ENCODE measurements around the gene TMEM88.
"Not testable (repeated sequence)": the region's sequence is repeated elsewhere in the genome, so short reads cannot be mapped to it uniquely, and the experiment has no call there.

The TMEM88 gene, protein sequence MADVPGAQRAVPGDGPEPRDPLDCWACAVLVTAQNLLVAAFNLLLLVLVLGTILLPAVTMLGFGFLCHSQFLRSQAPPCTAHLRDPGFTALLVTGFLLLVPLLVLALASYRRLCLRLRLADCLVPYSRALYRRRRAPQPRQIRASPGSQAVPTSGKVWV

DNA sequence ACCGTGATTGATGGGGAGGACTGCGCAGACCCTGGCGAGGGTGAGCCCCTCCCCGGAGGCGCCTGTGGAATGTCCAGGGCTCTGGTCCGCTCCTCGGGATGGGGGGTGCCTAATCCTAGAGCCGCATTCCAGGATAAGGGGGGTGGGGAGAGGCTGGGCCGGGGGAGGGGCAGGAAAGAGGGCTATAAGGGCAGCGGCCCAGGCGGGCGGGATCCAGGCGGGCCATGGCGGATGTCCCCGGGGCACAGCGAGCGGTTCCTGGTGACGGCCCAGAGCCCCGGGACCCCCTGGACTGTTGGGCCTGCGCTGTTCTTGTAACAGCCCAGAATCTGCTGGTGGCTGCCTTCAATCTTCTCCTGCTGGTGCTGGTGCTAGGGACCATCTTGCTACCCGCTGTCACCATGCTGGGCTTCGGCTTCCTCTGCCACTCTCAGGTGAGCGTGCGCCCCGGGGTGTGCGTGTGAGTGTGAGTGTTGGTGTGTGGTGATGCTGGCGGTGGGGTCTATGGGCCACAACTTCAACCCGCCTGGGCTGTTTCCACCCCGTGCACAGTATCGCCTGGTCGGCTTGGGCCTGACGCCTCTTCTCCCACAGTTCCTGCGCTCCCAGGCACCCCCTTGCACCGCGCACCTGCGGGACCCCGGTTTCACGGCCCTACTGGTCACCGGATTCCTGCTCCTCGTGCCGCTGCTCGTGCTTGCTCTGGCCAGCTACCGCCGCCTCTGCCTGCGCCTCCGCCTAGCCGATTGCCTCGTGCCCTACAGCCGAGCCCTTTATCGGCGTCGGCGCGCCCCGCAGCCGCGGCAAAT lies at the start of gene TMEM88:
TSS of gene TMEM88 (plus strand) at position 216 of the 809 bp plus-strand sequence. CDS start at position 225, 9 bp downstream.
- DNase-seq (ENCODE audit: low read depth in 2 of 2, low spot score in 1 of 2) = no peak

DNA sequence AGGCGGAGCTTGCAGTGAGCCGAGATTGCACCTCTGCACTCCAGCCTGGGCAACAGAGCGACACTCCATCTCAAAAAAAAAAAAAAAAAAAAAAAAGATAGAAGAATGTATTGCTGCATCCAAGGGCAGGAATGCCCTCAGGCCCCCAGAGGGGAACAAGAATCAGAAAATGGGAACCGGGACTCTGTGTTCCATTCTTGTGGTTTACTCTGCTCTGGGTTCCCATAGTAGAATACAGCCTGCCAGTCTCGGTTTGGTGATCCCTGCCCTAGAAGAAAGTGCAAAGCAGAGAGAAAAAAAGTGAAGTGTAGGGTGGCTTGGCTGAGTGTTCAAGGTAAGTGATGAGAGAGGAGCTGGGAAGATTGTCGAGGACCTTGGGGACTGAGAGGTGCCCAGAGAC lies 48.3 kb upstream of the TMEM88 start:
- no peak for DNase-seq (ENCODE audit: low read depth in 2 of 2, low spot score in 1 of 2)

DNA sequence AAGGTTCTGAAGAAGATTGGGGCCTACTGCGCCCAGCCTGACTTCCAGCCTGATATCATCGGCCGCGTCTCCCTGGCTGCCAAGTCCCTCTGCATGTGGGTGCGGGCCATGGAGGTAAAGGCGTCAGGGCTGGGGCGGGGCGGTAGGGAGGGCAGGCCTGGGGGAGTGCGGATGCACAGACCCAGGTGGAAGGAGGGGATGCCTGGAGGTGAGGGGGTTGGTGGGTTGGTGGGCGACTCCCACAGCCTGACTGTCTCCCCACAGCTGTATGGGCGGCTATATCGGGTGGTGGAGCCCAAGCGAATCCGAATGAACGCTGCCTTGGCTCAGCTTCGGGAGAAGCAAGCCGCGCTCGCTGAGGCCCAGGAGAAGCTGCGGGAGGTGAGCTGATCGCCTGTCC lies 47.7 kb upstream of the TMEM88 start:
- no peak for DNase-seq (ENCODE audit: low read depth in 2 of 2, low spot score in 1 of 2)

DNA sequence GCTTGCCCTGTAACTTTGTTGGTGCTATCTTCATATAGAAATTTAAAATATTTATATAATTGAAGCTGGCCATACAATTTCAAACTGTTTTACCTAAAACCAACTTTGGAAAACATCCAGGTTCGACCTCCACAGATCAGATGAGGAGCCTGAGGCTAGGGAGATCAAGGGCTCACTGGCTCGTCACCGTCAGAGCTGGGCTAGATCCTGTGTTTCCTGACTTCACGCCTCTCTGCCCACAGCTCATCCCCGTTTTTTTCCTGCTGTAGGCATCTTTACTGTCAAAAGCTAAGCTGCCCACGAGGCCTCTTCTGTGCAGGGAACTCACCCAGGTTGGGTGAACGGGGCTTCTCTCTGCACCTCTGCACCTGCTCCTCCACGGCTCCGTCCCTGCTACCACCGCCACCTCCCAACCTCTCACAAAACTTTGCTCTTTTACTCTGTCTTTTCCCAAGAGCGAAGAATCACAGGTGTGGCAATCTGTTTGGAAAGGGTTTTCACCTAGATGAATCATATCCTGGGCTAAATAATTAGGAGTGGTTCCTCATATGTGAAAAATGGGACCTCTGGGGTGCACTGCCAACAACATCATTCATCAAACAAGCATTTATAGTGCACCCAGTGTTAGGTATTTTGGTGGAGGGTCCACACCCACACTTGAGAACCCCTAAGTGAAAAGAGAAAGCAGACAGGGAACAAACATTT lies 45.6 kb upstream of the TMEM88 start:
- DNase-seq (ENCODE audit: low read depth in 2 of 2, low spot score in 1 of 2) = no peak

DNA sequence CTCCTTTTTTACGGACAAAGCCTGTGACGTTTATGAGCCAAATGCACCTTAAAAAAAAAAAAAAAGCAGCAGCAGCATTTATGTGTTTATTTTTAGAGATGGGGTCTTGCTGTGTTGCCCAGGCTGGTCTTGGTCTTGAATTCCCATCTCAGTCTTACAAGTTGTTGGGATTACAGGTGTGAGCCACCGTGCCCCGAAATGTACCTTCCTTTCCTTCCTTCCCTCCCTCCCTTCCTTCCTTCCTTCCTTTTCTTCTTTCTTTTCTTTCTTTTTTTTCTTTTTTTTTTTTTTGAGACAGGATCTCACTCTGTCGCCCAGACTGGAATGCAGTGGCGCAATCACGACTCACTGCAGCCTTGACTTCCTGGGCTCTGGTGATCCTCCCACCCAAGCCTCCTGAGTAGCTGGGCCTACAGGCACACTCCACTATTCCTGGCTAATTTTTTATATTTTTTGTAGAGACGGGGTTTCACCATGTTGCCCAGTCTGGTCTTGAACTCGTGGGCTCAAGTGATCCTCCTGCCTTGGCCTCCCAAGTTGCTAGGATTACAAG lies 45.0 kb upstream of the TMEM88 start:
- not testable (repeated sequence) for DNase-seq (ENCODE audit: low read depth in 2 of 2, low spot score in 1 of 2)

DNA sequence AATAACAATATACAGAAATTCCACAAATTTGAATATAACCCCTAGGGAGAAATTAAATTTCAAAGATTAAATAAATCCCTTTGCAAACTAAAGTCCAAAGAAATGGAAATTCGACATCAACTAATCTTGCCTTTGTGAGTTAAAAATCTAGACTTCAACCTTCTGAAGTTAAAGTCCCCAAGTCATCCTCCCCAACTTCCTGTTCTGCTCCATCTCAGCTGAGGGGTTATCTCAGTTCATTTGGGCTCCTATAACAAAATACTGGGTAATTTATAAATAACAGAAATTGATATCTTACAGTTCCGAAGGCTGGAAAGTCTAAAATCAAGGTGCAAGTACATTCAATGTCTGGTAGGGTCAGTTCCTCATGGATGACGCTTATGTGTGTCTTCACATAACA lies 43.6 kb upstream of the TMEM88 start:
- no peak for DNase-seq (ENCODE audit: low read depth in 2 of 2, low spot score in 1 of 2)

DNA sequence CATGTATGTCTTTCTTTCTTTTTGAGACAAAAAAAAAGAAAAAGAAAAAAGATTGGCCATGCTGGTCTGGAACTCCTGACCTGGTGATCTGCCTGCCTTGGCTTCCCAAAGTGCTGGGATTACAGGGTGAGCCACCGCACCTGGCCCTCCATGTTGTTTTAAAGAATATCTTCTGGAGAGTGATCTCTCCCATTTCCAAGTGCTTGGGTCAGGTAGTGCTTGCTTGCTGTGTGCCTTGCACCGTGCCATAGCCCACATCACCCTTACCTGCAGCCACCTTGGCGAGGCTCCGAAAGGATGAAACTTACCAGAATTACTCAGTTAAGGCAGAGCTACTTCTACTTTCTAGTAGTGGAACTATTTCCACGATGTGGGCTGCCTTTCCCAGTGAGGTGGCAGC lies 39.9 kb upstream of the TMEM88 start:
- no peak for DNase-seq (ENCODE audit: low read depth in 2 of 2, low spot score in 1 of 2)

DNA sequence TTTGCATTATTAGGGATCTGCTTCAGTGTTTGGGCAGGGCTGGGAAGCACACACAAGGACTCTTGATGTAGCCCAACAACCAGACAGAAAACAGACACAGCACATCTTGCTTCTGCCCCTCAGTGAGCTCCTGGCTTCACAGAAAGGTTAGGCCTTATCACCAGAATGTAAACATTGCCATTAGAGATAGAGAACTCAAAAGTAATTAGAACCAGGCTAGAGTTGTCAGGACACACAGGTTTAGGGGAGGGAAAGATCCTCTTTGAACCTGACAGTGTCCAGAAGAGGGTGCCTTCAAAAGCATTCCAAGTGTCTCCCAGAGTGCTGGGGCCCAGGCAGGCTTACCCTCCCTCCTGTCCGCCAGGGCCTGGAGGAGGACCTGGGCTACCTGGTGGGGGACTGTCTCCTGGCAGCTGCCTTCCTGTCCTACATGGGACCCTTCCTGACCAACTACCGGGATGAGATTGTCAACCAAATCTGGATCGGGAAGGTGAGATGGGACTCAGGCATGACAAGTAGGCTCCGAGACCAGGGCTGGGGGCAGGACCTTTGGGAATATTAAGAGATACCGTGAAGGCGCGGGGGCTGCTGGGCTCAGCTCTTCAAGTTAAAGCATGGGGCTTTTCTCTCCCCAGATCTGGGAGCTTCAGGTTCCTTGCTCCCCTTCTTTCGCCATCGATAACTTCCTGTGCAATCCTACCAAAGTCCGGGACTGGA lies 37.8 kb upstream of the TMEM88 start:
- DNase-seq (ENCODE audit: low read depth in 2 of 2, low spot score in 1 of 2) = no peak

DNA sequence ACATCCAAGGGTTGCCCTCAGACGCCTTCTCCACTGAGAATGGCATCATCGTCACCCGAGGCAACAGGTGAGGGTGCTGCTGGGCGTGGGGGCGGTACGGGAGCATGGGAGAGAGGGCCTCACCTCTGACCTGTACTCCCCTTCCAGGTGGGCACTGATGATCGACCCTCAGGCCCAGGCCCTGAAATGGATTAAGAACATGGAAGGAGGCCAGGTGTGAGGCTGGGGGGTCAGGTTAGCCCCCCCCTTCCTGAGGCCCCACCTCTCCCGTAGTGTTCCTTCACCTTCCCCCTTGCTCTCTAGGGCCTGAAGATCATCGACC lies 37.3 kb upstream of the TMEM88 start:
- no peak for DNase-seq (ENCODE audit: low read depth in 2 of 2, low spot score in 1 of 2)

DNA sequence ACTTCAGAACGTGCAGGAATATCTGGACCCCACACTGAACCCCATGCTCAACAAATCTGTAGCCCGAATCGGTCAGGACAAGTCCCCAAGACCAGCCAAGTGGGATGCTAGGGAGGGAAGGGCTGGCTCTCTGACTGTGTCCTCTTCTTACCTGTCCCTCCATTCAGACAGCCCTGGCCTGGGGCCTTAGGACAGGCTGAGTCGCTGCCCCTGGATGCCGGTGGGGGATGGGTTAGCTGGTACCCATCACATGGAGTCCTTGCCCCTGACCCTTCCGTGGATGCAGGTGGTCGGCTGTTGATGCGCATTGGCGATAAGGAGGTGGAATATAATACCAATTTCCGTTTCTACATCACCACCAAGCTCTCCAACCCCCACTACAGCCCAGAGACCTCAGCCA lies 36.8 kb upstream of the TMEM88 start:
- DNase-seq (ENCODE audit: low read depth in 2 of 2, low spot score in 1 of 2) = no peak

DNA sequence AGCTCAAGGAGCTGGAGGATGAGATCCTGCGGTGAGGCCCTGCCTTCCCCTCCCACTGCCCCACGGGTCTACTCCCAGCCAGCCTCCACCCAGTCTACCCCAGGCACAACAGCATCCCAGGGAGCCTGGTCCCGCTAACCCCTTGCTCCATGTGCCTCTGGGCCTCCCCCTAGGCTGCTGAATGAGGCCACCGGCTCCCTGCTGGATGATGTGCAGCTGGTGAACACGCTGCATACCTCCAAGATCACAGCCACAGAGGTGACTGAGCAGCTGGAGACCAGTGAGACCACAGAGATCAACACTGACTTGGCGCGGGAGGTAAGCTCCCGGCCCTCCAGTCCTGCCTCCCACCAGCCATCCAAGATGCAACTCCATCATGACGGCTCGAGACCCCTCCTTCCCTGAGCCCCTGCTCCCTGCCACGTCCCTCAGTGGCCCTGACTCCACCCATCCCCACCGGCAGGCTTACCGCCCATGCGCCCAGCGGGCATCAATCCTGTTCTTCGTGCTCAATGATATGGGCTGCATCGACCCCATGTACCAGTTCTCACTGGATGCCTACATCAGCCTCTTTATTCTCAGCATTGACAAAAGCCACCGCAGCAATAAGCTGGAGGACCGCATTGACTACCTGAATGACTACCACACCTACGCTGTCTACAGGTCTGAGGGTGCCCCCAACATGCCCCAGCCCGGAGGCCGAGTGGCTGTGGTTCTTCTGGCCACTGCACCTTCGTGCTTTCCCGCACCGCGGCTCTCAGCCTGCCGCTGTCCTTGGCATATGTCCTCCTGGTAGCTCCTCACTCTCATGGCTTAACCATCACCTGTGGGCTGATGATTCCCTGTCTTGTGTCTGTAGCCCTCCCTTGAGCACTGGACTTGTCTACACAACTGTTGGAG lies 35.9 kb upstream of the TMEM88 start:
- DNase-seq (ENCODE audit: low read depth in 2 of 2, low spot score in 1 of 2) = no peak

DNA sequence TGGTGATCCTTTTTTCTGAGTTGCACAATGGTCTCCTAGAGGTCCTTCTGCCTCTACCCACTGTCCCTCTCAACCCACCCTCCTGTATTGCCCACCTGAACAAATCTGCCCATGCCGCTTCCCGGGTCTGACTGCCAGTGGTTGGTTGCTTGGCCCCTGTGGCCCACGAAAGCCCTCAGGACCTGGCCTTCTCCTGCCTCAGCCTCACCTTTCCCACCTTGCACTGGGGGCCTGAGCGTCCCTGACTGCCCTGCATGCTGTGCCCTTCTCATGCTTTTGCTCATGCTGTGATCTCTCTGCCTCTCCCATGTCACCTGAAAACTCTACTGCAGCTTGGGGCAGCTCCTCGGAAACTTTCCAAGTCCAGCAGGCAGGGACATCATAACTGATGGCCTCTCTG lies 34.6 kb upstream of the TMEM88 start:
- no peak for DNase-seq (ENCODE audit: low read depth in 2 of 2, low spot score in 1 of 2)

DNA sequence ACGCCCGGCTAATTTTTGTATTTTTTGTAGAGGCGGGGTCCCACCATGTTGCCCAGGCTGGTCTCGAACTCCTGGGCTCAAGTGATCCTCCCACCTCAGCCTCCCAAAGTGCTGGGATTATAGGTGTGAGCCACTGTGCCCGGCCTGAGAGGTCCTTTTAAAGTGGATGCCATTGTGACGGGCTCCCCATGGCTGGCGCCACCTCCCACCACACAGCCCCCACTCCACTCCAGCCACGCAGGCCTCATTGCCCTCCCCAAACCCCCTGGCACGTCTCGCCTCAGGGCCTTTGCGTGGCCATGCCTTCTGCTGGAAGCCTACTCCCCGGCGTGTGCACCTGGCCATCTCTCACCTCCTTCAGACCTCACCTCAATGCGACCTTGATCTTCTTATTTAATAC lies 32.7 kb upstream of the TMEM88 start:
- no peak for DNase-seq (ENCODE audit: low read depth in 2 of 2, low spot score in 1 of 2)

DNA sequence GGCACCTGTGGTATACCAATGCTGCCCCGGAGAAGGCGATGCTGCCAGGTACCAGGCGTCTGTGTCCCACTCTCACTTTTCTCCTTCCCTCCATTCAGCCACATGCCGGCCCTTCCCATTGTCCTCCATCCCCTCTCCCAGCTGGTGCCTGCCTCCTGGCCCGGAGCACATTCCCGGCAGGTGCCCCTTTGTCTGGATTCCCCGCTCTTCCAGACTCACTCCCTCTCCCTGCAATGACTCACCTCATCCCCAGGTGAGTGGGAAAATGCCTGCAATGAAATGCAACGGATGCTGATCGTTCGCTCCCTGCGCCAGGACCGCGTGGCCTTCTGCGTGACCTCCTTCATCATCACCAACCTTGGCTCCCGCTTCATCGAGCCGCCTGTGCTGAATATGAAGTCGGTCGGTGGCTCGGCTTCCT lies 31.3 kb upstream of the TMEM88 start:
- DNase-seq (ENCODE audit: low read depth in 2 of 2, low spot score in 1 of 2) = no peak

DNA sequence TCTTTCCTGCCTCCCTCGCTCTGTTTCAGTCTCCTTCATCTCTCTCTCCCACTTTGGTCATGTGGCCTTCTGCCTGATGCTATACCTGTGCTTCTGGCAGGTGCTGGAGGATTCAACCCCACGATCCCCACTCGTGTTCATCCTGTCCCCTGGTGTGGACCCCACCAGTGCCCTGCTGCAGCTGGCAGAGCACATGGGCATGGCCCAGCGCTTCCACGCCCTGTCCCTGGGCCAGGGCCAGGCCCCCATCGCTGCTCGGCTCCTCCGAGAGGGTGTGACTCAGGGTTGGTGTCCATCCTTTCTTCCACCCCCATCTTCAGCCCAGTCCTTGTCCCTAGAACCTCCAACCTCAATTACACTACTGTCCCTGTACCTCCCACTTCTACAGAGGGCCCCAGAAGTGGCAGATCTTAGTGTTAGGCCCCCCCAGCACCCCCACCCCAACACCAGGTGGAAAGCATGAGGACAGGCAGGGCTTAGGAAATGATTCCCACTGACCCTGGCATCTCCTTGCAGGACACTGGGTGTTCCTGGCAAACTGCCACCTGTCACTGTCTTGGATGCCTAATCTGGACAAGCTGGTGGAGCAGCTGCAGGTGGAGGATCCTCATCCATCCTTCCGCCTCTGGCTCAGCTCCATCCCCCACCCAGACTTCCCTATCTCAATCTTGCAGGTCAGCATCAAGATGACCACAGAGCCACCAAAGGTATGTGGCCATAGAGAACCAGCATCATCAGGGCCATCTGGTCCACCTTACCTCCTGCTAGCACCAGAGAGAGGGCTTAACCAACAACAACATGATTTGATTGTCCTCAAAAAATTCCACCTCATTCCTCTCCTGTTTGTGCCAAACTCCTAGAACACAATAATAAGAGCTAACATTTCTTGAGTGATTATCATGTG lies 30.6 kb upstream of the TMEM88 start:
- no peak for DNase-seq (ENCODE audit: low read depth in 2 of 2, low spot score in 1 of 2)

DNA sequence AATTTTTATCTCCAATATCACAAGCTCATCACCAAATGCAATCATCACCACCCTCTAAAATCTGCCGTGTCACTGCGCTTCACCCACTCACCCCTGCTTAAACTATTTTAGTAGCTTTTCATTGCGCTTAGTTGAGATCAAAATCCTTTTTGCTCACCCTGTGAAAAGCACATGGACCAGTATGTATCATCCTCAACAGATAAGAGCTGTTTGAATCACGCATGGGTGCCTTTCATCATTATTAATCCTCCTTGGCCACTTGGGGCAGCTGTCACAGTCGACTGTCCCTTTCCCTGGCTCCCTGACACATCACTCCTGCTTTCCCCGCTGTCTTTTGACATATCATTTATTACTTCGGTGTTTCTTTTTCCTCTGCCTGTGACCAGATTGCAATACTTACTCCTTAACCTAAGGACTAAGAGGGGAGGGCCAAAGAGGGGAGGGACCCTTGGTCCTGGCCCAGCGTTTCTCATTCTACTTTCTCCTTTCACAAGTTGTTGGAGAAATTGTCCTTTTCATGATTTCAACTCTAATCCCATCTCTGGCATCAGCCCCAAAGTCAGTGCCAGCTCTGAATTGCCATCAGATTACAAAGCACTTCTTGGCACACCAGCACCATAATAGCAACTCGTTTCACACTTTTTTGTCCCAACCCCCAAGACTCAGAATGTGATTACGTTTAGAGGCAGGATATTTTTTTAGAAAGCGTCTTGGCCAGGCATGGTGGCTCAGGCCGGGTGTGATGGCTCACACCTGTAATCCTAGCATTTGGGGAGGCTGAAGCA lies 29.5 kb upstream of the TMEM88 start:
- DNase-seq (ENCODE audit: low read depth in 2 of 2, low spot score in 1 of 2) = no peak

DNA sequence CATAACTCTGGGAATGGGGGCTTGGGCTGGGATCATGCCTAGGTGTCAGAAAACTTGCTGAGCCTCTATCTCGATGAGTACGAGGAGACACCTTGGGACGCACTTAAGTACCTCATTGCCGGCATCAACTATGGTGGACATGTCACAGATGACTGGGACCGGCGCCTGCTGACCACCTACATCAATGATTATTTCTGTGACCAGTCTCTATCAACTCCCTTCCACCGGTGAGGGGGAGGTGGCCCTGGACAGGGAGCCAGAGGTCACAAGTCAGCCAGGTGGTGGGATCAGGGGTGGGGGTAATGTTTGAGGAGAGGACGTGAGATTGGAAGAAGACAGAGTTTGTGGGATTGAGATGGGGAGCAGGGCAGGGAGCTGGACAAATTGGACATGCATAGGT lies 24.2 kb upstream of the TMEM88 start:
- no peak for DNase-seq (ENCODE audit: low read depth in 2 of 2, low spot score in 1 of 2)

DNA sequence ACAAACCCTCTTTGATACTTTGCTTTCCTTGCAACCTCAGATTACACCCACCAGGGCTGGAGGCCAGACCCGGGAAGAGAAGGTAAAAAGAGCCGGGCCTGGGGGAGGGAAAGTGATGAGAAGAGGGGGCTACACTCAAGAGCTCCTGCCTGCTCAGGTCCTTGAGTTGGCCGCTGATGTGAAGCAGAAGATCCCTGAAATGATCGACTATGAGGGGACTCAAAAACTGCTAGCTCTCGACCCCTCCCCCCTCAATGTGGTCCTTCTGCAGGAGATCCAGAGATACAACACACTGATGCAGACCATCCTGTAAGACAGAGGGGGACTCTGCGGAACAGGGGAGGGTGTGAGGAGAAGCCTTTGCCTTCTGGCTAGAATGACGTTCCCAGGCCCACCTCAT lies 23.6 kb upstream of the TMEM88 start:
- no peak for DNase-seq (ENCODE audit: low read depth in 2 of 2, low spot score in 1 of 2)

DNA sequence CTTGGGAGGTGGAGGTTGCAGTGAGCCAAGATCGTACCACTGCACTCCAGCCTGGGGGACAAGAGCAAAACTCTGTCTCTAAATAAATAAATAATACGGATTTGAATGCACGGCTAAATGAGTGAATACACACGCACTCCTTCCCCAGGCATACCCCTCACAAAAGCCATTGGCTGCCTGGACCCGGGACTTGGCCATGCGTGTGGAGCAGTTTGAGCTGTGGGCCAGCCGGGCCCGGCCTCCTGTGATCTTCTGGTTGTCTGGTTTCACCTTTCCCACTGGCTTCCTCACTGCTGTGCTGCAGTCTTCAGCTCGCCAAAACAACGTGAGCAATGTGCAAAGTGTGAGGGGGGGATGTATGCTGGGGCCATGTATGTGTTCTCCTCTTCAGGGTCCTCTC lies 22.4 kb upstream of the TMEM88 start:
- no peak for DNase-seq (ENCODE audit: low read depth in 2 of 2, low spot score in 1 of 2)
